Forelimb muscle (tissue), 1 donor: ENCODE data around the gene RPEL1. TPM values are rescaled to one million over a fixed set of nuclear protein-coding genes. Genes with fewer than 3 reads are reported as not detected.
A peak's percentile ranks its signal among the peaks of the same experiment; 100 is the strongest.

Source experiments
- DNase-seq: peaks from one replicate; pipeline ENCODE4 v3.0.0-alpha.2; 2013; ENCODE audit warnings: low read depth
- polyA plus RNA-seq: library from polyadenylated mRNA; unstranded; fragments of 120-200 nt; gene quantifications from one replicate; pipeline ENCODE4 v1.2.1, GENCODE V29; 2013; ENCODE audit not compliant: insufficient read length

The RPEL1 gene
- polyA plus RNA-seq, 1 donor, result not detected

GRCh38 chr10:103280031-103280430 lies 34.3 kb downstream of the RPEL1 start:
- no peak for DNase-seq

DNA sequence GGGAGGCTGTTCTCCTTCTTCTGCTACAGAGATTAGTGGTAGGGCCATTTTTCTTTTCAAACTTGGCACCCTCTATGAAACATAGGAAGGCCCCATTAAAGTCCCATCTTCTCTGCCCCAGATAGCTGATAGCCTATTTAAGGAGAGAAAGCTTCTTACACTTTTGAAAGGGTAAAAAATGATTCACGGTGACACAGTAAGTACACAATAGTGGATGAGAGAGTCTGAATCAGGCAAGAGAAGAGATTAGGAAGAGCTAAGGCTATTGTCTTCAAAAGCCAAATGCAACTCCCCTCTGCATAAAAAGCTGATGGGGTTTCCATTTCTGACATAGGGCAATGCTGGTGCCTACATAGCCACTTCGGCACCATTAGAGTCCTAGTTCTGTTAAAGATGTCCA lies 34.8 kb downstream of the RPEL1 start:
- DNase-seq, result no peak

- DNase-seq, result peak; percentile 19
These were observed 36.1 kb downstream of the RPEL1 start for GRCh38 chr10:103281753-103282152.

DNA sequence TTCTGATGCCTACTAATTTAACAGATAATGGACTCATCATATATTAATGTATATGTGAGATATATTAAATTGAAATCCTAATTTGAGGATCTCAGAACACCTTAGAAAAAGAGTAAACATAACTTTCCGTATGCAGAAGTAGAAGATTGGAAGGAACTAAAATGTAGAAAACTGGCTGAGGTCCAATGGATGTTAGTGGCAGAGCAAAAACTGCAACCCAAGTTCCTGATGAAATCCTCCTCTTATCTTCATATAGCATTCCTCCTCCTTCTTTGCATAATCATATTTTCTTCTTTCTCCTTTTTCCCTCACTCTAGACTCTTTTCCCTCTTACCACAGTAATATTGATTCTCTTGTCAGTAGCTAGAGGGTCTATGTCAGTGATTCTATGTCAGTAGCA lies 37.3 kb downstream of the RPEL1 start:
- no peak for DNase-seq

- DNase-seq, result no peak
These were observed 38.5 kb downstream of the RPEL1 start for GRCh38 chr10:103284170-103284569.

DNA sequence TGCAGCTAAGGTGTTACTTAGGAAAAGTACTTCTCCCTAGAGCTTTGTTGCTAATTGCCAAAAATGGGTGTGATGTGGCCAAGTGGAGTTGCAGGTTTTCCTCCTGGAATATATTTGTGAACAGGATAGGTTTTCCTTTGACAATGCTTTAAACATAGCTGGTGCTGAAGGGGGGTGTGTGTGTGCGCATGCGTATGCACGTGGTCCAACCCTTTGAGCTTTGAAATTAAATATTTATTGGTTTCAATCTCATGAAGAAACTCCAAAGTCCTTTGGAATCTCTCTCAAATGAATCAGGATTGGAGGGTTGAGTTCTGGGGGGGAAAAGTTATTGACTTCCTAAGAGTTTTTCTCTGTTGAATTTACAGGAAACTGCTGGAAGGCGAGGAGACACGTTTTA lies 42.3 kb downstream of the RPEL1 start:
- no peak for DNase-seq

GRCh38 chr10:103291588-103291987 lies 45.9 kb downstream of the RPEL1 start:
- no peak for DNase-seq

- no peak for DNase-seq
These were observed 49.8 kb downstream of the RPEL1 start for GRCh38 chr10:103295374-103296015.

Other genes with a start within 250 kb of the RPEL1 start
- 134 TPM for gene NT5C2, start 52.6 kb upstream of the RPEL1 start, polyA plus RNA-seq
- gene INA, start 31.3 kb downstream of the RPEL1 start, polyA plus RNA-seq, result 0.15 TPM
- gene PCGF6, start 105.3 kb downstream of the RPEL1 start, polyA plus RNA-seq, result 8.5 TPM
- gene TAF5, start 122.1 kb downstream of the RPEL1 start, polyA plus RNA-seq, result 3.8 TPM
- gene ATP5MK, start 150.6 kb downstream of the RPEL1 start, polyA plus RNA-seq, result 225 TPM
- gene PDCD11, start 150.7 kb downstream of the RPEL1 start, polyA plus RNA-seq, result 24.6 TPM
- gene CALHM2, start 206.5 kb downstream of the RPEL1 start, polyA plus RNA-seq, result 14.4 TPM
- 0.04 TPM for gene CALHM1, start 213.0 kb downstream of the RPEL1 start, polyA plus RNA-seq
- gene CALHM3, start 233.4 kb downstream of the RPEL1 start, polyA plus RNA-seq, result not detected
- 40.5 TPM for gene NEURL1, start 247.8 kb downstream of the RPEL1 start, polyA plus RNA-seq